ENCODE results near the gene PPHLN1.

DNA sequence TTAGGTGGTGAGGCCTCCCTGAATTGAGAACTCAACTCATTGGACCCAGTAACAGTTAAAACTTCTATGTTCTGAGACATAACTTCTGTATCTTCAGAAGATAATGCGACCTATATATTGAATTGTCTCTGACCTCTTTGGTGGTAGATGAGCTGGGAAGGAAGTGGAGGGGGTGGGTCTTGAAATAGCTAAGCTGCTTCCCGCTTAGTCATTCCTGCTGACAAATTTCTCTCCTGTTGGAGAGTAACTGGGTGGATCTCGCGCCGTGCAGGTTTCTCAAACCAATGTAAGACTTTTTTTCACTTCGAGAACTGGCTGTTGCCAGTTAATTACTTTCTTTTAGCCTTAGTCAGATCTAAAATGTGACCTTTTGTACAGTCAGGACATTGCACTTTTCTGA lies 100.8 kb downstream of the PPHLN1 start:
- TF ChIP-seq, protein P1, sequence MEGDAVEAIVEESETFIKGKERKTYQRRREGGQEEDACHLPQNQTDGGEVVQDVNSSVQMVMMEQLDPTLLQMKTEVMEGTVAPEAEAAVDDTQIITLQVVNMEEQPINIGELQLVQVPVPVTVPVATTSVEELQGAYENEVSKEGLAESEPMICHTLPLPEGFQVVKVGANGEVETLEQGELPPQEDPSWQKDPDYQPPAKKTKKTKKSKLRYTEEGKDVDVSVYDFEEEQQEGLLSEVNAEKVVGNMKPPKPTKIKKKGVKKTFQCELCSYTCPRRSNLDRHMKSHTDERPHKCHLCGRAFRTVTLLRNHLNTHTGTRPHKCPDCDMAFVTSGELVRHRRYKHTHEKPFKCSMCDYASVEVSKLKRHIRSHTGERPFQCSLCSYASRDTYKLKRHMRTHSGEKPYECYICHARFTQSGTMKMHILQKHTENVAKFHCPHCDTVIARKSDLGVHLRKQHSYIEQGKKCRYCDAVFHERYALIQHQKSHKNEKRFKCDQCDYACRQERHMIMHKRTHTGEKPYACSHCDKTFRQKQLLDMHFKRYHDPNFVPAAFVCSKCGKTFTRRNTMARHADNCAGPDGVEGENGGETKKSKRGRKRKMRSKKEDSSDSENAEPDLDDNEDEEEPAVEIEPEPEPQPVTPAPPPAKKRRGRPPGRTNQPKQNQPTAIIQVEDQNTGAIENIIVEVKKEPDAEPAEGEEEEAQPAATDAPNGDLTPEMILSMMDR (conservative IDR thresholded peaks at IDR 0.05 in 1 of 2, IDR thresholded peaks at IDR 0.05 in 1 of 2; ENCODE audit: extremely low read depth in 1 of 2, insufficient read depth in 1 of 2, low read depth in 1 of 2, low read length in 2 of 2), result no peak
- no peak for TF ChIP-seq EZH2 (IDR thresholded peaks at IDR 0.05; ENCODE audit: borderline replicate concordance, low read length)
